Stimulated activated CD4-positive, alpha-beta T cell treated with anti-CD3 and anti-CD28 coated beads, Interleukin-15, amount 100 ng/mL, for 1 hour (primary cell): ENCODE measurements around the gene HEY2.
"Not testable (repeated sequence)": the region's sequence is repeated elsewhere in the genome, so short reads cannot be mapped to it uniquely, and the experiment has no call there.

Experiments
- DNase-seq, 2 donors: peaks; one replicate each; pipeline ENCODE4 v3.0.0-alpha.2; 2020; ENCODE audit warnings: low read depth in 1 of 2, low spot score in 1 of 2

The HEY2 gene

GRCh38 chr6:125749173-125749864 lies at the start of gene HEY2:
Gene HEY2, plus strand, starts transcription at chr6:125749632. Its CDS starts 145 bp downstream, at chr6:125749777.
- DNase-seq, result peak; percentile 68 to 77

GRCh38 chr6:125700581-125701353 lies 48.7 kb upstream of the HEY2 start:
- DNase-seq, result no peak

- no peak for DNase-seq
Observed at GRCh38 chr6:125701354-125701668, 48.1 kb upstream of the HEY2 start.

GRCh38 chr6:125703882-125704281 lies 45.5 kb upstream of the HEY2 start:
- DNase-seq, result not testable (repeated sequence)

GRCh38 chr6:125707615-125708243 lies 41.7 kb upstream of the HEY2 start:
- no peak for DNase-seq

GRCh38 chr6:125711013-125711675 lies 38.3 kb upstream of the HEY2 start:
- DNase-seq, result no peak

GRCh38 chr6:125714441-125715090 lies 34.9 kb upstream of the HEY2 start:
- no peak for DNase-seq

- no peak for DNase-seq
Observed at GRCh38 chr6:125717120-125717731, 32.2 kb upstream of the HEY2 start.

- DNase-seq, result no peak
Observed at GRCh38 chr6:125718109-125718508, 31.3 kb upstream of the HEY2 start.

GRCh38 chr6:125722886-125723285 lies 26.5 kb upstream of the HEY2 start:
- no peak for DNase-seq

- DNase-seq, result no peak
Observed at GRCh38 chr6:125727216-125727615, 22.2 kb upstream of the HEY2 start.

- no peak for DNase-seq
Observed at GRCh38 chr6:125728739-125729138, 20.7 kb upstream of the HEY2 start.

GRCh38 chr6:125729983-125730382 lies 19.4 kb upstream of the HEY2 start:
- DNase-seq, result no peak

GRCh38 chr6:125732398-125732797 lies 17.0 kb upstream of the HEY2 start:
- no peak for DNase-seq

GRCh38 chr6:125733516-125734300 lies 15.7 kb upstream of the HEY2 start:
- DNase-seq, result no peak

- DNase-seq, result no peak
Observed at GRCh38 chr6:125738276-125738675, 11.2 kb upstream of the HEY2 start.

- no peak for DNase-seq
Observed at GRCh38 chr6:125739364-125739763, 10.1 kb upstream of the HEY2 start.

- DNase-seq, result no peak
Observed at GRCh38 chr6:125741336-125741735, 8.1 kb upstream of the HEY2 start.

GRCh38 chr6:125742024-125742423 lies 7.4 kb upstream of the HEY2 start:
- no peak for DNase-seq
